ENCODE results near the gene HHEX.
A peak's percentile ranks its signal among the peaks of the same experiment; 100 is the strongest.

Gene HHEX

GRCh38 chr10:92667078-92667477 is 22.7 kb upstream of the HHEX start:
- no peak overlapping the region for H3K9ac ChIP-seq (ENCODE audit: low read depth in 1 of 2, low read length in 2 of 2)
- no peaks in the 10 kb centered on the region for H3K36me3 ChIP-seq (ENCODE audit: control insufficient read depth in 1 of 2, insufficient read depth in 2 of 2, low read length in 2 of 2)
- H3K27me3 ChIP-seq (ENCODE audit: control insufficient read depth in 1 of 2, insufficient read depth in 2 of 2, low read length in 2 of 2) = no peaks in the 10 kb centered on the region
- no peaks in the 10 kb centered on the region for H3K4me1 ChIP-seq (ENCODE audit: control insufficient read depth in 1 of 2, insufficient read depth in 2 of 2, low read length in 2 of 2)
- H3K4me3 ChIP-seq (ENCODE audit: low read depth in 1 of 2, low read length in 2 of 2) = no peak overlapping the region
- H3K9me3 ChIP-seq (ENCODE audit: control insufficient read depth in 1 of 2, low read length in 2 of 2) = peaks cover 5 to 8% of the 10 kb centered on the region in 2 donors
- H3K27ac ChIP-seq (ENCODE audit: low read depth, low read length) = no peak overlapping the region

- no peaks in the 10 kb centered on the region for H3K27me3 ChIP-seq (ENCODE audit: control insufficient read depth in 1 of 2, insufficient read depth in 2 of 2, low read length in 2 of 2)
- no peak overlapping the region for H3K4me3 ChIP-seq (ENCODE audit: low read depth in 1 of 2, low read length in 2 of 2)
- H3K9me3 ChIP-seq (ENCODE audit: control insufficient read depth in 1 of 2, low read length in 2 of 2) = no peaks in the 10 kb centered on the region
- no peak overlapping the region for H3K9ac ChIP-seq (ENCODE audit: low read depth in 1 of 2, low read length in 2 of 2)
- H3K27ac ChIP-seq (ENCODE audit: low read depth, low read length) = no peak overlapping the region
- no peaks in the 10 kb centered on the region for H3K36me3 ChIP-seq (ENCODE audit: control insufficient read depth in 1 of 2, insufficient read depth in 2 of 2, low read length in 2 of 2)
- H3K4me1 ChIP-seq (ENCODE audit: control insufficient read depth in 1 of 2, insufficient read depth in 2 of 2, low read length in 2 of 2) = no peaks in the 10 kb centered on the region
Measured at GRCh38 chr10:92677708-92678107, 12.0 kb upstream of the HHEX start.

- no peaks in the 10 kb centered on the region for H3K9me3 ChIP-seq (ENCODE audit: control insufficient read depth in 1 of 2, low read length in 2 of 2)
- no peaks in the 10 kb centered on the region for H3K27me3 ChIP-seq (ENCODE audit: control insufficient read depth in 1 of 2, insufficient read depth in 2 of 2, low read length in 2 of 2)
- no peaks in the 10 kb centered on the region for H3K36me3 ChIP-seq (ENCODE audit: control insufficient read depth in 1 of 2, insufficient read depth in 2 of 2, low read length in 2 of 2)
- H3K9ac ChIP-seq (ENCODE audit: low read depth in 1 of 2, low read length in 2 of 2) = no peak overlapping the region
- no peaks in the 10 kb centered on the region for H3K4me1 ChIP-seq (ENCODE audit: control insufficient read depth in 1 of 2, insufficient read depth in 2 of 2, low read length in 2 of 2)
- H3K27ac ChIP-seq (ENCODE audit: low read depth, low read length) = no peak overlapping the region
- no peak overlapping the region for H3K4me3 ChIP-seq (ENCODE audit: low read depth in 1 of 2, low read length in 2 of 2)
Measured at GRCh38 chr10:92678206-92678605, 11.5 kb upstream of the HHEX start.

GRCh38 chr10:92681306-92681834 is 8.4 kb upstream of the HHEX start:
- no peaks in the 10 kb centered on the region for H3K4me1 ChIP-seq (ENCODE audit: control insufficient read depth in 1 of 2, insufficient read depth in 2 of 2, low read length in 2 of 2)

GRCh38 chr10:92688573-92688926 is 1.2 kb upstream of the HHEX start:
- peak overlapping the region; percentile 61 to 68 for H3K4me3 ChIP-seq (ENCODE audit: low read depth in 1 of 2, low read length in 2 of 2)
- H3K36me3 ChIP-seq (ENCODE audit: control insufficient read depth in 1 of 2, insufficient read depth in 2 of 2, low read length in 2 of 2) = no peaks in the 10 kb centered on the region
- H3K4me1 ChIP-seq (ENCODE audit: control insufficient read depth in 1 of 2, insufficient read depth in 2 of 2, low read length in 2 of 2) = peaks cover 0 to 15% of the 10 kb centered on the region in 2 donors
- H3K9ac ChIP-seq (ENCODE audit: low read depth in 1 of 2, low read length in 2 of 2) = no peak overlapping the region
- peaks cover 36 to 46% of the 10 kb centered on the region in 2 donors for H3K27me3 ChIP-seq (ENCODE audit: control insufficient read depth in 1 of 2, insufficient read depth in 2 of 2, low read length in 2 of 2)
- no peaks in the 10 kb centered on the region for H3K9me3 ChIP-seq (ENCODE audit: control insufficient read depth in 1 of 2, low read length in 2 of 2)
- no peak overlapping the region for H3K27ac ChIP-seq (ENCODE audit: low read depth, low read length)

More at GRCh38 chr10:92681306-92681834, 8.4 kb upstream of the HHEX start:
- Histone ChIP-seq H3K4me3 (ENCODE audit: low read depth in 1 of 2, low read length in 2 of 2) (no peak overlapping the region), H3K27ac (ENCODE audit: low read depth, low read length) (no peak overlapping the region), H3K36me3 (ENCODE audit: control insufficient read depth in 1 of 2, insufficient read depth in 2 of 2, low read length in 2 of 2) (no peaks in the 10 kb centered on the region), H3K9me3 (ENCODE audit: control insufficient read depth in 1 of 2, low read length in 2 of 2) (no peaks in the 10 kb centered on the region), H3K27me3 (ENCODE audit: control insufficient read depth in 1 of 2, insufficient read depth in 2 of 2, low read length in 2 of 2) (no peaks in the 10 kb centered on the region), H3K9ac (ENCODE audit: low read depth in 1 of 2, low read length in 2 of 2) (no peak overlapping the region)

GRCh38 chr10:92688927-92689662 is 660 bp upstream of the HHEX start:
- Histone ChIP-seq H3K27me3 (ENCODE audit: control insufficient read depth in 1 of 2, insufficient read depth in 2 of 2, low read length in 2 of 2) (peaks cover 39 to 51% of the 10 kb centered on the region in 2 donors), H3K9me3 (ENCODE audit: control insufficient read depth in 1 of 2, low read length in 2 of 2) (no peaks in the 10 kb centered on the region), H3K27ac (ENCODE audit: low read depth, low read length) (no peak overlapping the region), H3K4me3 (ENCODE audit: low read depth in 1 of 2, low read length in 2 of 2) (peak overlapping the region; percentile 61 to 68), H3K36me3 (ENCODE audit: control insufficient read depth in 1 of 2, insufficient read depth in 2 of 2, low read length in 2 of 2) (no peaks in the 10 kb centered on the region), H3K9ac (ENCODE audit: low read depth in 1 of 2, low read length in 2 of 2) (peak overlapping the region in 1 of 2 donors; percentile 47), H3K4me1 (ENCODE audit: control insufficient read depth in 1 of 2, insufficient read depth in 2 of 2, low read length in 2 of 2) (peaks cover 0 to 15% of the 10 kb centered on the region in 2 donors)

- Histone ChIP-seq H3K27me3 (ENCODE audit: control insufficient read depth in 1 of 2, insufficient read depth in 2 of 2, low read length in 2 of 2) (peaks cover 43 to 63% of the 10 kb centered on the region in 2 donors), H3K9ac (ENCODE audit: low read depth in 1 of 2, low read length in 2 of 2) (peak overlapping the region; percentile 32 to 33), H3K4me1 (ENCODE audit: control insufficient read depth in 1 of 2, insufficient read depth in 2 of 2, low read length in 2 of 2) (peaks cover 0 to 15% of the 10 kb centered on the region in 2 donors), H3K9me3 (ENCODE audit: control insufficient read depth in 1 of 2, low read length in 2 of 2) (no peaks in the 10 kb centered on the region), H3K36me3 (ENCODE audit: control insufficient read depth in 1 of 2, insufficient read depth in 2 of 2, low read length in 2 of 2) (no peaks in the 10 kb centered on the region), H3K27ac (ENCODE audit: low read depth, low read length) (peak overlapping the region; percentile 66), H3K4me3 (ENCODE audit: low read depth in 1 of 2, low read length in 2 of 2) (peak overlapping the region; percentile 55 to 65)
Measured at GRCh38 chr10:92690211-92690914, 608 bp downstream of the HHEX start.

- Histone ChIP-seq H3K4me3 (ENCODE audit: low read depth in 1 of 2, low read length in 2 of 2) (peak overlapping the region; percentile 55 to 65), H3K36me3 (ENCODE audit: control insufficient read depth in 1 of 2, insufficient read depth in 2 of 2, low read length in 2 of 2) (no peaks in the 10 kb centered on the region), H3K27ac (ENCODE audit: low read depth, low read length) (peak overlapping the region; percentile 32), H3K4me1 (ENCODE audit: control insufficient read depth in 1 of 2, insufficient read depth in 2 of 2, low read length in 2 of 2) (peaks cover 0 to 15% of the 10 kb centered on the region in 2 donors), H3K27me3 (ENCODE audit: control insufficient read depth in 1 of 2, insufficient read depth in 2 of 2, low read length in 2 of 2) (peaks cover 44 to 70% of the 10 kb centered on the region in 2 donors), H3K9me3 (ENCODE audit: control insufficient read depth in 1 of 2, low read length in 2 of 2) (no peaks in the 10 kb centered on the region), H3K9ac (ENCODE audit: low read depth in 1 of 2, low read length in 2 of 2) (peak overlapping the region in 1 of 2 donors; percentile 33)
Measured at GRCh38 chr10:92690915-92691590, 1.3 kb downstream of the HHEX start.

- peaks cover 0 to 15% of the 10 kb centered on the region in 2 donors for H3K4me1 ChIP-seq (ENCODE audit: control insufficient read depth in 1 of 2, insufficient read depth in 2 of 2, low read length in 2 of 2)
- peak overlapping the region; percentile 55 to 65 for H3K4me3 ChIP-seq (ENCODE audit: low read depth in 1 of 2, low read length in 2 of 2)
- no peaks in the 10 kb centered on the region for H3K36me3 ChIP-seq (ENCODE audit: control insufficient read depth in 1 of 2, insufficient read depth in 2 of 2, low read length in 2 of 2)
- H3K9me3 ChIP-seq (ENCODE audit: control insufficient read depth in 1 of 2, low read length in 2 of 2) = no peaks in the 10 kb centered on the region
- H3K27ac ChIP-seq (ENCODE audit: low read depth, low read length) = peak overlapping the region; percentile 46
- peak overlapping the region in 1 of 2 donors; percentile 38 for H3K9ac ChIP-seq (ENCODE audit: low read depth in 1 of 2, low read length in 2 of 2)
- H3K27me3 ChIP-seq (ENCODE audit: control insufficient read depth in 1 of 2, insufficient read depth in 2 of 2, low read length in 2 of 2) = peaks cover 49 to 76% of the 10 kb centered on the region in 2 donors
Measured at GRCh38 chr10:92691591-92692079, 1.9 kb downstream of the HHEX start.

All from duodenal mucosa (tissue), 2 donors.